HEK293 (cell line): ENCODE data around the gene SLC4A1AP.

Experiments
- CTCF ChIA-PET: fragments of 350-600 bp; formaldehyde crosslinking; extraction: SDS; loops from one replicate; lab custom pipeline; 2021; ENCODE audit warnings: antibody characterized with exemption; lab: Yijun Ruan, JAX
- POLR2A ChIA-PET: fragments of 300-600 bp; formaldehyde crosslinking; extraction: SDS; loops from one replicate; lab custom pipeline; 2020; ENCODE audit warnings: antibody characterized with exemption, inconsistent platforms; lab: Yijun Ruan, JAX
- H3K27ac ChIP-seq: fragments of 200-500 bp; sonication (Bioruptor generic); 2 replicates; pipeline ENCODE4 v1.5.1; 2014; ENCODE audit warnings: low read depth, low read length, control low read depth, inconsistent platforms; ENCODE audit errors: extremely low read depth
- H3K36me3 ChIP-seq, 2 experiments: fragments of 200-500 bp in 1 of 2; sonication (Bioruptor generic) in 1 of 2; 1 replicate in 1 of 2; 2 replicates in 1 of 2; pipeline ENCODE4 v1.5.1; 2014 to 2017; ENCODE audit warnings: inconsistent platforms in 2 of 2, low read length in 2 of 2; ENCODE audit not compliant: control insufficient read depth in 2 of 2, insufficient read depth in 1 of 2
- H3K4me1 ChIP-seq: fragments of 200-500 bp; sonication (Bioruptor generic); 2 replicates; pipeline ENCODE4 v1.5.1; 2014; ENCODE audit warnings: mild to moderate bottlenecking, low read length, inconsistent platforms; ENCODE audit not compliant: control insufficient read depth, insufficient read depth
- H3K4me3 ChIP-seq: 2 replicates; pipeline ENCODE4 v1.5.1; 2011; ENCODE audit warnings: low read depth, mild to moderate bottlenecking, control low read depth, low read length, moderate library complexity
- H3K9me3 ChIP-seq: fragments of 200-500 bp; sonication (Bioruptor generic); 2 replicates; pipeline ENCODE4 v1.5.1; 2014; ENCODE audit warnings: low read depth, low read length, inconsistent platforms; ENCODE audit not compliant: control insufficient read depth, insufficient read depth
- BCL11B ChIP-seq: fragments of 450-650 bp; formaldehyde crosslinking; IDR thresholded peaks from 2 replicates; pipeline ENCODE4 v1.5.1; 2016; ENCODE audit warnings: low read depth, missing biosample characterization, missing genetic modification characterization
- GFI1B ChIP-seq: fragments of 450-650 bp; formaldehyde crosslinking; IDR thresholded peaks from 2 replicates; pipeline ENCODE4 v1.5.1; 2016; ENCODE audit warnings: missing biosample characterization, missing genetic modification characterization
- KLF10 ChIP-seq: fragments of 450-650 bp; IDR thresholded peaks from 2 replicates; pipeline ENCODE4 v1.5.1; 2018; ENCODE audit warnings: missing biosample characterization, mild to moderate bottlenecking, missing genetic modification characterization
- PRDM1 ChIP-seq: fragments of 450-650 bp; formaldehyde crosslinking; IDR thresholded peaks from 2 replicates; pipeline ENCODE4; 2016; ENCODE audit warnings: missing biosample characterization, missing genetic modification characterization
- REPIN1 ChIP-seq: fragments of 450-650 bp; formaldehyde crosslinking; IDR thresholded peaks from 2 replicates; pipeline ENCODE4 v1.5.1; 2017; ENCODE audit warnings: missing biosample characterization, missing genetic modification characterization, low read depth
- SALL2 ChIP-seq: fragments of 450-650 bp; formaldehyde crosslinking; IDR thresholded peaks from 2 replicates; pipeline ENCODE4 v1.5.0; 2017; ENCODE audit warnings: missing biosample characterization, mild to moderate bottlenecking, missing genetic modification characterization, borderline replicate concordance
- SCRT1 ChIP-seq: fragments of 450-650 bp; formaldehyde crosslinking; IDR thresholded peaks from 2 replicates; pipeline ENCODE4 v1.5.1; 2016; ENCODE audit warnings: missing biosample characterization, missing genetic modification characterization, borderline replicate concordance
- ZBTB7A ChIP-seq: fragments of 450-650 bp; formaldehyde crosslinking; IDR thresholded peaks from 2 replicates; pipeline ENCODE4 v1.5.1; 2016; ENCODE audit warnings: low read depth, missing biosample characterization, missing genetic modification characterization
- ZEB2 ChIP-seq: fragments of 450-650 bp; formaldehyde crosslinking; IDR thresholded peaks from 2 replicates; pipeline ENCODE4 v1.5.1; 2016; ENCODE audit warnings: missing biosample characterization, missing genetic modification characterization
- ZNF10 ChIP-seq: fragments of 450-650 bp; formaldehyde crosslinking; IDR thresholded peaks from 2 replicates; pipeline ENCODE4 v1.5.1; 2017; ENCODE audit warnings: missing biosample characterization, missing genetic modification characterization
- ZNF112 ChIP-seq: fragments of 450-650 bp; formaldehyde crosslinking; IDR thresholded peaks from 2 replicates; pipeline ENCODE4 v1.5.0; 2017; ENCODE audit warnings: missing biosample characterization, missing genetic modification characterization
- ZNF132 ChIP-seq: fragments of 450-650 bp; formaldehyde crosslinking; IDR thresholded peaks from 2 replicates; pipeline ENCODE4 v1.5.1; 2017; ENCODE audit warnings: missing biosample characterization, missing genetic modification characterization, borderline replicate concordance
- ZNF157 ChIP-seq: fragments of 450-650 bp; formaldehyde crosslinking; IDR thresholded peaks from 2 replicates; pipeline ENCODE4 v1.5.1; 2016; ENCODE audit warnings: missing biosample characterization, missing genetic modification characterization
- ZNF16 ChIP-seq: fragments of 450-650 bp; formaldehyde crosslinking; IDR thresholded peaks from 2 replicates; pipeline ENCODE4 v1.5.1; 2016; ENCODE audit warnings: low read depth, missing biosample characterization, missing genetic modification characterization
- ZNF292 ChIP-seq: fragments of 450-650 bp; formaldehyde crosslinking; IDR thresholded peaks from 2 replicates; pipeline ENCODE4 v1.5.1; 2016; ENCODE audit warnings: low read depth, missing biosample characterization, missing genetic modification characterization, borderline replicate concordance
- ZNF423 ChIP-seq: fragments of 450-650 bp; formaldehyde crosslinking; IDR thresholded peaks from 2 replicates; pipeline ENCODE4 v1.5.1; 2016; ENCODE audit warnings: missing biosample characterization, missing genetic modification characterization
- ZNF426 ChIP-seq: fragments of 450-650 bp; formaldehyde crosslinking; IDR thresholded peaks from 2 replicates; pipeline ENCODE4 v1.5.1; 2017; ENCODE audit warnings: missing biosample characterization, missing genetic modification characterization, mild to moderate bottlenecking, inconsistent platforms, moderate library complexity
- ZNF513 ChIP-seq: fragments of 450-650 bp; IDR thresholded peaks from 2 replicates; pipeline ENCODE4 v1.5.1; 2018; ENCODE audit warnings: missing biosample characterization, missing genetic modification characterization
- ZNF558 ChIP-seq: fragments of 450-650 bp; formaldehyde crosslinking; IDR thresholded peaks from 2 replicates; pipeline ENCODE4 v1.5.1; 2016; ENCODE audit warnings: missing biosample characterization, missing genetic modification characterization
- ZNF610 ChIP-seq: fragments of 450-650 bp; formaldehyde crosslinking; IDR thresholded peaks from 2 replicates; pipeline ENCODE4 v1.5.1; 2016; ENCODE audit warnings: missing biosample characterization, missing genetic modification characterization, borderline replicate concordance
- ZNF654 ChIP-seq: fragments of 450-650 bp; formaldehyde crosslinking; IDR thresholded peaks from 2 replicates; pipeline ENCODE4 v1.5.1; 2016; ENCODE audit warnings: low read depth, missing biosample characterization, missing genetic modification characterization
- ZNF777 ChIP-seq: fragments of 450-650 bp; formaldehyde crosslinking; IDR thresholded peaks from 2 replicates; pipeline ENCODE4 v1.5.1; 2017; ENCODE audit warnings: missing biosample characterization, missing genetic modification characterization, borderline replicate concordance
- TF ChIP-seq, protein P1 (sequence below): fragments of 450-650 bp; formaldehyde crosslinking; IDR thresholded peaks from 2 replicates; pipeline ENCODE4 v1.5.1; 2016; ENCODE audit warnings: missing biosample characterization, missing genetic modification characterization
- TF ChIP-seq, protein P2 (sequence below): fragments of 450-650 bp; formaldehyde crosslinking; IDR thresholded peaks from 2 replicates; pipeline ENCODE4 v1.5.1; 2016; ENCODE audit warnings: missing biosample characterization, missing genetic modification characterization
- TF ChIP-seq, protein P3 (sequence below): fragments of 450-650 bp; formaldehyde crosslinking; IDR thresholded peaks from 2 replicates; pipeline ENCODE4 v1.5.1; 2017; ENCODE audit warnings: missing biosample characterization, missing genetic modification characterization

Gene SLC4A1AP

DNA sequence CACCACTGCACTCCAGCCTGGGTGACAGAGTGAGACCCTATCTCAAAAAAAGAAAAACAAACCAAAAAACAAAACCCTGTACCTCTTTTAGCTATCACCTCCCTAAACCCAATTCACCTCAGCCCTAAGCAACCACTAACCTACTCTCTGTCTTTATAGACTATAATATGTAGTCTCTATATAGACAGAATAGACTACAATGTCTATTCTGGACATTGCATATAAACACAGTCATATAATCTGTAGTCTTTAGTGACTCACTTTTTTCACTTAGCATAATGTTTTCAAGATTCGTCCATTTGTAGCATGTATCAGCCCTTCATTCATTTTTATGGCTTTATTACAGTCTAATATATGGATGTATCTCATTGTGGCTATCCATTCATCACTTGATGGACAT is 70.6 kb downstream of the SLC4A1AP start:
- TF ChIP-seq ZNF426 (no peak), BCL11B (tag by site-specific recombination) (no peak), ZNF292 (tag by site-specific recombination) (no peak), ZEB2 (tag by site-specific recombination) (no peak), ZNF112 (tag by site-specific recombination) (no peak), ZNF654 (no peak), ZNF513 (tag by site-specific recombination) (no peak)
- TF ChIP-seq, protein P1, sequence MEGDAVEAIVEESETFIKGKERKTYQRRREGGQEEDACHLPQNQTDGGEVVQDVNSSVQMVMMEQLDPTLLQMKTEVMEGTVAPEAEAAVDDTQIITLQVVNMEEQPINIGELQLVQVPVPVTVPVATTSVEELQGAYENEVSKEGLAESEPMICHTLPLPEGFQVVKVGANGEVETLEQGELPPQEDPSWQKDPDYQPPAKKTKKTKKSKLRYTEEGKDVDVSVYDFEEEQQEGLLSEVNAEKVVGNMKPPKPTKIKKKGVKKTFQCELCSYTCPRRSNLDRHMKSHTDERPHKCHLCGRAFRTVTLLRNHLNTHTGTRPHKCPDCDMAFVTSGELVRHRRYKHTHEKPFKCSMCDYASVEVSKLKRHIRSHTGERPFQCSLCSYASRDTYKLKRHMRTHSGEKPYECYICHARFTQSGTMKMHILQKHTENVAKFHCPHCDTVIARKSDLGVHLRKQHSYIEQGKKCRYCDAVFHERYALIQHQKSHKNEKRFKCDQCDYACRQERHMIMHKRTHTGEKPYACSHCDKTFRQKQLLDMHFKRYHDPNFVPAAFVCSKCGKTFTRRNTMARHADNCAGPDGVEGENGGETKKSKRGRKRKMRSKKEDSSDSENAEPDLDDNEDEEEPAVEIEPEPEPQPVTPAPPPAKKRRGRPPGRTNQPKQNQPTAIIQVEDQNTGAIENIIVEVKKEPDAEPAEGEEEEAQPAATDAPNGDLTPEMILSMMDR (tag by site-specific recombination), result no peak
- H3K4me3 ChIP-seq, result no peak overlapping the region
- H3K36me3 ChIP-seq, result no peaks in the 10 kb centered on the region
- no peaks in the 10 kb centered on the region for H3K9me3 ChIP-seq
- H3K27ac ChIP-seq, result no peak overlapping the region
- POLR2A ChIA-PET, result no interaction called here
- no peaks in the 10 kb centered on the region for H3K4me1 ChIP-seq
- CTCF ChIA-PET, result interaction anchor here (2.7 kb wide), 1 partner anchor 11 kb away, joined by 11 read pairs; no protein-coding TSS in a partner anchor

GRCh38 chr2:27735263-27735904 is 71.7 kb downstream of the SLC4A1AP start:
- ChIA-PET POLR2A (no interaction called here), CTCF (interaction anchor here (1.2 kb wide), 1 partner anchor 12 kb away, joined by 4 read pairs; no protein-coding TSS in a partner anchor)
- Histone ChIP-seq H3K4me3 (no peak overlapping the region), H3K4me1 (no peaks in the 10 kb centered on the region), H3K27ac (no peak overlapping the region), H3K36me3 (no peaks in the 10 kb centered on the region), H3K9me3 (no peaks in the 10 kb centered on the region)
- TF ChIP-seq ZBTB7A (tag by site-specific recombination) (no peak), KLF10 (no peak), ZNF157 (no peak), ZNF10 (no peak), ZNF132 (tag by site-specific recombination) (no peak), ZNF423 (tag by site-specific recombination) (no peak)

- POLR2A ChIA-PET, result no interaction called here
- CTCF ChIA-PET, result interaction anchor here (0.6 to 1.2 kb wide), 5 partner anchors 13 to 424 kb away, joined by 3 to 7 read pairs (median 4); no protein-coding TSS in a partner anchor
- TF ChIP-seq SALL2 (tag by site-specific recombination) (no peak), ZNF777 (tag by site-specific recombination) (no peak), ZNF558 (tag by site-specific recombination) (no peak), SCRT1 (no peak), PRDM1 (tag by site-specific recombination) (no peak), ZNF16 (tag by site-specific recombination) (no peak), GFI1B (tag by site-specific recombination) (no peak), ZNF426 (no peak), ZNF610 (no peak), REPIN1 (no peak)
- TF ChIP-seq, protein P2, sequence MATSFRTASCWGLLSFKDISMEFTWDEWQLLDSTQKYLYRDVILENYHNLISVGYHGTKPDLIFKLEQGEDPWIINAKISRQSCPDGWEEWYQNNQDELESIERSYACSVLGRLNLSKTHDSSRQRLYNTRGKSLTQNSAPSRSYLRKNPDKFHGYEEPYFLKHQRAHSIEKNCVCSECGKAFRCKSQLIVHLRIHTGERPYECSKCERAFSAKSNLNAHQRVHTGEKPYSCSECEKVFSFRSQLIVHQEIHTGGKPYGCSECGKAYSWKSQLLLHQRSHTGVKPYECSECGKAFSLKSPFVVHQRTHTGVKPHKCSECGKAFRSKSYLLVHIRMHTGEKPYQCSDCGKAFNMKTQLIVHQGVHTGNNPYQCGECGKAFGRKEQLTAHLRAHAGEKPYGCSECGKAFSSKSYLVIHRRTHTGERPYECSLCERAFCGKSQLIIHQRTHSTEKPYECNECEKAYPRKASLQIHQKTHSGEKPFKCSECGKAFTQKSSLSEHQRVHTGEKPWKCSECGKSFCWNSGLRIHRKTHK (tag by site-specific recombination), result no peak
- TF ChIP-seq, protein P3, sequence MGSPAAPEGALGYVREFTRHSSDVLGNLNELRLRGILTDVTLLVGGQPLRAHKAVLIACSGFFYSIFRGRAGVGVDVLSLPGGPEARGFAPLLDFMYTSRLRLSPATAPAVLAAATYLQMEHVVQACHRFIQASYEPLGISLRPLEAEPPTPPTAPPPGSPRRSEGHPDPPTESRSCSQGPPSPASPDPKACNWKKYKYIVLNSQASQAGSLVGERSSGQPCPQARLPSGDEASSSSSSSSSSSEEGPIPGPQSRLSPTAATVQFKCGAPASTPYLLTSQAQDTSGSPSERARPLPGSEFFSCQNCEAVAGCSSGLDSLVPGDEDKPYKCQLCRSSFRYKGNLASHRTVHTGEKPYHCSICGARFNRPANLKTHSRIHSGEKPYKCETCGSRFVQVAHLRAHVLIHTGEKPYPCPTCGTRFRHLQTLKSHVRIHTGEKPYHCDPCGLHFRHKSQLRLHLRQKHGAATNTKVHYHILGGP, result no peak
Observed at GRCh38 chr2:27736031-27736889, 72.6 kb downstream of the SLC4A1AP start.

More at GRCh38 chr2:27736031-27736889, 72.6 kb downstream of the SLC4A1AP start:
- Histone ChIP-seq H3K9me3 (no peaks in the 10 kb centered on the region), H3K4me1 (no peaks in the 10 kb centered on the region), H3K36me3 (no peaks in the 10 kb centered on the region), H3K4me3 (no peak overlapping the region), H3K27ac (no peak overlapping the region)
